T-helper 22 cell (primary cell): ENCODE measurements around the gene BTRC.
"Not testable (repeated sequence)": the region's sequence is repeated elsewhere in the genome, so short reads cannot be mapped to it uniquely, and the experiment has no call there.

Experiments
- DNase-seq: peaks from one replicate; pipeline ENCODE4 v3.0.0-alpha.2; 2020; ENCODE audit warnings: low read depth

The BTRC gene

DNA sequence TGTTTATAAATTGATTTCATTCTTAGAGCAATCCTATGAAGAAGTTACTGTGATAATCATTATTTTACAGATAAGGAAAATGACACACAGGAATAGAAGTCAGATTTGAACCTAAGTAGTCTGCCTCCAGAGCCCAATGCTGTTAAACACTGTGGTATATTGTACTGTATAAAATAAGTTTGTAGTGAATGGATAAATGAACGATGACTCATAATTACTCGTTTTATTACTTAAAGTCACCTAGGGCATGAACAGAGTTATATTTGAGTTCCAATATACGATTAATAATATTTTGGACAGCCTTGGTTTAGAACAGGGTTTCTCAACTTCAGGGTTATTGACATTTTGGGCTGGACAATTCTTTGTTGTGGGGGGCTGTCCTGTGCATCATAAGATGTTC is 7.8 kb upstream of the BTRC start:
- no peak for DNase-seq

DNA sequence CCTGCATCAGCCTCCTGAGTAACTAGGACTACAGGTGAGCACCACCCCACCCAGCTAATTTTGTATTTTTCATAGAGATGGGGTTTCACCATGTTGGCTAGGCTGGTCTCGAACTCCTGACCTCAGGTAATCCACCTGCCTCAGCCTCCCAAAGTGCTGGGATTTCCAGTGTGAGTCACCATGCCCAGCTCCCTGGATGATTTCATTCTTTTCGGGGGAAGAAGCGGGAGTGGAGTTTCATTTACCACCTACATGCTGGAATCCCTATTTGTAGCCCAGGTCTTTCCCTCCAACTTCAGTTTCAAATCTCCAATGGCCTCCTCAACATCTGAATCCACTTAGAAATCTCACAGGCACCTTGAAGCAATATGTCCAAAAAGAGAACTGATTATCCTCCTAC is 2.9 kb upstream of the BTRC start:
- DNase-seq: no peak

DNA sequence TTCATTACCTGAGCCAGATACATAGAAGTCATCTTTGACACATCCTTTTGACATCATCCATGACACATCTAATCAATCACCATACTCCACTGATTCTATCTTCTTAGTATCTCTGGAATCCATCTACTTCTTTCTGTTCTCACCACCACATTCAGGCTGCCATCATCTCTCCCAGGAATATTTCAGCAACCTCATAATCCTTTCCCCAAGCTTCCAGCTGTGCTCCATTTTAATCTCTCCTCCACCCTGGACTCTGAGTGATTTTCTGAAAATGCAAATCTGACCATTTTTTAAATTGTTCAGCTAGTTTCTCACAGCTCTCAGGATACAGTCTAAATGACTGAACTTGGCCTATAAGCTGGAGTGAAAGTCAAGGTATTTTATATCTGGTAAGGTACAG is 2.5 kb upstream of the BTRC start:
- DNase-seq: no peak

GRCh38 chr10:101352857-101353256 is 1.1 kb upstream of the BTRC start:
- not testable (repeated sequence) for DNase-seq

- DNase-seq: peak; percentile 9
Measured at GRCh38 chr10:101354328-101355071, 535 bp downstream of the BTRC start.

DNA sequence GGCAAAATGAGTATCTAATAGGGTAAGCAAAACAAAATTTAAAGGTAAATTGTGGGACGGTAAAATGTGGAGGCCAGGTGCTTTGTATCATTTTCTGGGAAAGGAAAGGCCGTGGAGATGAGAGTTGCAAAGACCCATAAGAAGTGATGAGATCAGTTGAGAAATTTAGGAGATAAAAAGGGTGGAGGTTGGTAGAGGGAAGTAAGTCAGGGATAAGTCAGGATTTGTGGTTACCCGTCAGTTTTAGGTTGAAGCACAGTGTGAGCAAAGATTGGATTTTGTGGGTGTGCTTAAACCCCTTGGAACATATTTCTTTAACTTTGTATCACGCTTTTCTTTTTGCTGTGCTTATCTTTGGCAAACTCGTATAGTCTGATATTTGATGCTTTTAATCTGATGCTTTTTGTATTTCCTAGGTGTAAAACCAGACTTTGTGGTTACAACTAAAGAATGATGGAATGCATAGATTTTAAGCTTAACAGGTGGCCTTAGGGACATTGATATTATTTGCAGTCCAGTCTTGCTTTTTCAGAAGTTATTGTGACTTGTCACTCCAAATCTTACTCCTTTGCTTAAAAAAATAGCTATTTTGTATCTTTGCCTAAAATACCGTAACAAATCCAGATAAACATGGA is 1.2 kb downstream of the BTRC start:
- DNase-seq: no peak

GRCh38 chr10:101356132-101356531 is 2.2 kb downstream of the BTRC start:
- no peak for DNase-seq

GRCh38 chr10:101357958-101358357 is 4.0 kb downstream of the BTRC start:
- no peak for DNase-seq

GRCh38 chr10:101358706-101359300 is 4.8 kb downstream of the BTRC start:
- no peak for DNase-seq

GRCh38 chr10:101360090-101360489 is 6.1 kb downstream of the BTRC start:
- DNase-seq: not testable (repeated sequence)

DNA sequence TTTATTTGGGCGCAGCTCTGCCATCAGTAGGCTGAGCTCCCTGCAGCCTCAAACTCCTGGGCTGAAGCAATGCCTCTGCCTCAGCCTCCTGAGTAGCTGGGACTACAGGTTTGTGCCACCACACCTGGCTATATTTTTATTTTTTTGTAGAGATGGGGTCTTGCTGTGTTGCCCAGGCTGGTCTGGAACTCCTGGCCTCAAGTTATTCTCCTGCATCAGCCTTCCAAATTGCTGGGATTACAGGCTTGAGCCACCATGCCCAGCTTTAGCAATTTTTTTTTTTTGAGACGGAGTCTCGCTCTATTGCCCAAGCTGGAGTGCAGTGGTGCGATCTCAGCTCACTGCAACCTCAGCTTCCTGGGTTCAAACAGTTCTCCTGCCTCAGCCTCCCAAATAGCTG is 6.9 kb downstream of the BTRC start:
- DNase-seq: not testable (repeated sequence)

DNA sequence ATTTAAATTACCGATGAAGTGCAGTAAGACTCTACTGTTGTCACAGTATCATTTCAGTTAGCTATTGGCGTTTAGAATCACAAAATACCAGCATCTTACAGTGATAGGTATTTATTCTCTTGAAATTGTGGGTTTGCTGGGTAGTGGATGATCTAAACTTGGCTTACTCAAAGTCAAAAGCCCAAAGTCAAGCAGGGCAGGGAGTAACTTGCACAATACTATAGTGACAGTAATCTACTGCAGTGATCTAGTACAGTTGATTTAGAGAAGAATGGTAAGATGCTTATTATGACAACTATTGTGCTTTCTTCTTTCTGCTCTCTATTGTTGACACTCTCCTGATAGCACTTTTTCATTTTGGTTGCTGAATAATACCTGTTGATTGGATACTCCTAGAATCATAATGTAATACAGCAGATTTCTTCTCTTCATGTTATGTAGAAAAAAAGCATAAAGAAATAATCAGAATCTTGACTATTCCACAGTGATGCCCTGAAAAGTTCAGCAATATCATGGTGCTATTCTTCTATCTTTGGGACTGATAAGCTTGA is 10.0 kb downstream of the BTRC start:
- no peak for DNase-seq

GRCh38 chr10:101364721-101365120 is 10.8 kb downstream of the BTRC start:
- DNase-seq: no peak

DNA sequence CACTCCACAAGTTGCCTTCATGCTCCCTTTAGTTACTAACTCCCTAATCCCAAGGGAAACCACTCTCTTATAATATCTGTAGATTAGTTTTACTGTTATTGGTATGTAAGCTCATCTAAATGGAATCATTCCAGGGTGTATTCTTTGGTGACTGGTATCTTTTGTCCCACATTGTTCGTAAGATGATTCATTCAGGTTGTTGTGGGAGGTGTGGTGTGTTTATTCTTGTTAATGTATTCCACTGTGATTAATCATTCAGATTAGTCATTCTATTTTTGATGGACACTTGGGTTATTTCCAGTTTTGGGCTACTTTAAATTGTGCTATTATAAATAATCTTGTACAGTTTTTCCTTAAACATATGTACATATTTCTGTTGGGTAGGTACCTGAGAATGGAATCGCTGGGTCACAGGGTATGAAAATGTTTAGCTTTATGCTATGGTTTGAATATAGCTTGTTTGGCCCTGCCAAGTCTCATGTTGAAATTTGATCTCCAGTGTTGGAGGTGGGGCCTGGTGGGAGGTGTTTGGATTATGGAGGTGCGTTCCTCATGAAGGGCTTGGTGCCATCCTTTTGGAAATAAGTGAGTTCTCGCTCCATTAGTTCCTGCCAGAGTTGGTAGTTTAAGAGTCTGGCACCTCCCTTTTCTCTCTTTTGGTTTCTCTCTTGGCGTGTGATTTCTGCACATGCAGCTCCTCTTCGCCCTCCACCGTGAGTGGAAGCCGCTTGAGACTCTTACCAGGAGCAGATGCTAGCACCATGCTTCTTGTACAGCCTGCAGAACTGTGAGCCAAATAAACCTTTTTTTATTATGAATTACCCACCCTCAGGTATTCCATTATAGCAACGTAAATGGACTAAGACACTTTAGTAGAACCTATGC is 13.8 kb downstream of the BTRC start:
- no peak for DNase-seq

- no peak for DNase-seq
Measured at GRCh38 chr10:101373063-101373462, 19.1 kb downstream of the BTRC start.

- not testable (repeated sequence) for DNase-seq
Measured at GRCh38 chr10:101373993-101374392, 20.0 kb downstream of the BTRC start.

DNA sequence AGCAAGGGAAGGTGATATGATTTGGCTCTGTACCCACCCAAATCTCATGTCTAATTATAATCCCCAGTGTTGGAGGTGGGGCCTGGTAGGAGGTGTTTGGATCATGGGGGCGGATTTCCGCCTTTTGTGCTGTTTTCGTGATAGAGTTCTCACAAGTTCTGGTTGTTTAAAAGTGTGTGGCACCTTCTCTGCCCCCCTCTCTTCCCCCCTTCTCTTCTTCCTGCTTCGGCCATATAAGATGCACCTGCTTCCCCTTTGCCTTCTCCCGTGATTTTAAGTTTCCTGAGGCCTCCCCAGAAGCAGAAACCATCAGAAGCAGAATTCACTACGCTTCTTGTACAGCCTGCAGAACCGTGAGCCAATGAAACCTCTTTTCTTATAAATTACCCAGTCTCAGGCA is 21.1 kb downstream of the BTRC start:
- DNase-seq: no peak

GRCh38 chr10:101379663-101380352 is 25.8 kb downstream of the BTRC start:
- DNase-seq: no peak

- no peak for DNase-seq
Measured at GRCh38 chr10:101380353-101381017, 26.5 kb downstream of the BTRC start.

DNA sequence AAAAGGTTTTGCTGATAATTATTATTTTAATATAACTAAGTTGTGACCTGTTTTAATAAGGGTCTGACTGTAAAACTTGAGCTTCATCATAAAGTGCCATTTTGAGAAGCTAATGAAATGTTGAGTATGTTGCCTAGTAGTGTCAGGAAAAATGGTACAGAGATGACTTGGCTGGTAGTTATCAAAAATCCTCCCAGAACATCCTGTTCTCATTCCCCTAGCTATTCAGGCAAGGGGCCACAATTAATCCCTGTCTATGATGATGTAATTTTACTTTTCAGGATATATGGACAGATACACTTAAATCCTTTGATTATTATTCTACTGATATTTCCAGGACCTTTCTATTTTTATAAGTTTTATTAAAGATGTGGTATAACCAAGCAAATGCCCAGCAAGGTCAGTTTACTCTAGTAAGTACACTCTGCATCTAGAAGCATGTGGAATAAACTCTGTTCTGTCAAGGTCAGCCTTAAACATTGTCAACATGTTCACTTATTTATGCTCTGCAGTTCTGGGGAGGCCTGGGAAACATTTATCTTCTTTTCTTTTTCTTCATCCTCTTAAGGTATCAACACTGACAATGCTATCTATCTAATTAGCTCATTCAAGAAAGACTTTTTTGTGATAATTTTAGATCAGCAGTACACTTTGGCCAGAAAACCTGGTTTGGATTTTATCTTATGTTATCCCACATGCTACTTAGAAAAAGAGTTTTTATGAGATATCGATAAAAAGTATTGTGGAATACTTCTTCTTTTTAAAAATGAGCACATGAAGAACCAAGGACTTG is 32.1 kb downstream of the BTRC start:
- no peak for DNase-seq
